GM12878 (cell line): ENCODE results near the gene NTF3. TPM values are rescaled to one million over a fixed set of nuclear protein-coding genes. Genes with fewer than 3 reads are reported as not detected.

Source experiments
- ATAC-seq: fragments of 200-7000 bp; cut with Tn5 transposase; 3 replicates; pipeline ENCODE4 v1.9.1; 2020; ENCODE audit warnings: mild to moderate bottlenecking, moderate library complexity
- BruUV-seq: library from RNA; stranded (reverse); fragments of 400-500 nt; replicated peaks from 2 replicates; lab custom pipeline; 2021; lab: Mats Ljungman, UMichigan
- CTCF ChIA-PET: fragments of 300-600 bp; sonication (Branson Sonifier 250); formaldehyde crosslinking; extraction: SDS; loops from one replicate; lab custom pipeline; 2021; ENCODE audit warnings: inconsistent platforms; lab: Yijun Ruan, JAX
- POLR2A ChIA-PET: fragments of 350-600 bp; formaldehyde crosslinking; extraction: SDS; loops from one replicate; lab custom pipeline; 2021; ENCODE audit warnings: inconsistent platforms; lab: Charles Lee
- RAD21 ChIA-PET: fragments of 300-600 bp; sonication (Branson Sonifier 250); formaldehyde crosslinking; loops from one replicate; lab custom pipeline; 2023; ENCODE audit warnings: antibody characterized with exemption; ENCODE audit not compliant: unreplicated experiment; lab: Charles Lee
- SMC1A ChIA-PET: fragments of 300-600 bp; sonication (Branson Sonifier 250); formaldehyde crosslinking; loops from one replicate; lab custom pipeline; 2023; ENCODE audit not compliant: unreplicated experiment, uncharacterized antibody; lab: Charles Lee
- DNase-seq: peaks from one replicate; pipeline ENCODE4 v3.0.0-alpha.2; 2011; ENCODE audit warnings: low read depth, low spot score
- FAIRE-seq: peaks from 3 replicates; lab custom pipeline; 2011; peaks lifted over from hg19 to GRCh38; lab: Jason Lieb, UNC
- H2AFZ ChIP-seq: 2 replicates; pipeline ENCODE4 v1.6.0; 2011; ENCODE audit warnings: low read depth, low read length, control low read depth; ENCODE audit not compliant: control insufficient read depth
- H3K27ac ChIP-seq: 2 replicates; pipeline ENCODE4 v1.5.1; 2011; ENCODE audit warnings: control low read depth; ENCODE audit not compliant: control insufficient read depth, insufficient read depth
- H3K27me3 ChIP-seq, 2 experiments: replicated peaks in 1 of 2; 2 replicates each; pipeline versions ENCODE4 v1.6.0 to v1.6.1; 2011; ENCODE audit warnings: low read length in 1 of 2; ENCODE audit not compliant: control insufficient read depth in 2 of 2, insufficient read depth in 2 of 2
- H3K36me3 ChIP-seq, 2 experiments: 2 replicates each; pipeline ENCODE4 v1.5.1; 2011; ENCODE audit warnings: low read length in 1 of 2; ENCODE audit not compliant: control insufficient read depth in 2 of 2, insufficient read depth in 2 of 2
- H3K4me1 ChIP-seq: 2 replicates; pipeline ENCODE4 v1.6.1; 2011; ENCODE audit warnings: mild to moderate bottlenecking, low read length, moderate library complexity, mixed read lengths; ENCODE audit not compliant: control insufficient read depth, insufficient read depth
- H3K4me2 ChIP-seq: 2 replicates; pipeline ENCODE4 v1.6.0; 2011; ENCODE audit warnings: control low read depth; ENCODE audit not compliant: control insufficient read depth, insufficient read depth
- H3K4me3 ChIP-seq: fragments of 200-600 bp; sonication (generic); 2 replicates; pipeline ENCODE4 v1.5.1; 2016
- H3K79me2 ChIP-seq: 2 replicates; pipeline ENCODE4 v1.6.0; 2011; ENCODE audit warnings: low read length; ENCODE audit not compliant: control insufficient read depth, insufficient read depth
- H3K9ac ChIP-seq: 2 replicates; pipeline ENCODE4 v1.8.0; 2011; ENCODE audit warnings: low read length, control low read depth, mixed read lengths; ENCODE audit not compliant: control insufficient read depth, insufficient read depth
- H3K9me3 ChIP-seq: replicated peaks from 3 replicates; pipeline ENCODE4 v1.5.1; 2011; ENCODE audit warnings: mild to moderate bottlenecking, low read length; ENCODE audit not compliant: control insufficient read depth, insufficient read depth
- H4K20me1 ChIP-seq: 2 replicates; pipeline ENCODE4 v1.6.0; 2011; ENCODE audit not compliant: control insufficient read depth, insufficient read depth
- E2F4 ChIP-seq: IDR thresholded peaks from 2 replicates; pipeline ENCODE4 v1.6.1; 2012; ENCODE audit warnings: low read depth, low read length, improper control_type of control experiment
- EED ChIP-seq: sonication (generic); IDR thresholded peaks from 2 replicates; pipeline ENCODE4 v1.6.1; 2016; ENCODE audit warnings: antibody characterized with exemption, low read depth
- ESRRA ChIP-seq: IDR thresholded peaks from 2 replicates; pipeline ENCODE4 v1.6.1; 2012; ENCODE audit warnings: mild to moderate bottlenecking, low read length, improper control_type of control experiment
- HDAC2 ChIP-seq: fragments of 200-600 bp; sonication (generic); IDR thresholded peaks from 2 replicates; pipeline ENCODE4 v1.6.1; 2017
- MTA3 ChIP-seq: IDR thresholded peaks from 2 replicates; pipeline ENCODE4 v1.6.1; 2012; ENCODE audit warnings: low read length, inconsistent platforms, borderline replicate concordance
- MYB ChIP-seq: fragments of 150-350 bp; IDR thresholded peaks from 2 replicates; pipeline ENCODE4 v1.6.1; 2014; ENCODE audit warnings: mild to moderate bottlenecking, low read depth, low read length, borderline replicate concordance
- NFIC ChIP-seq: IDR thresholded peaks from 2 replicates; pipeline ENCODE4 v1.6.1; 2012; ENCODE audit warnings: low read depth, mild to moderate bottlenecking, inconsistent platforms, low read length, moderate library complexity
- NFYA ChIP-seq: IDR thresholded peaks from 2 replicates; pipeline ENCODE4 v1.6.1; 2011; ENCODE audit warnings: low read depth, mild to moderate bottlenecking, low read length, improper control_type of control experiment, borderline replicate concordance
- POU2F2 ChIP-seq: IDR thresholded peaks from 3 replicates; pipeline ENCODE4 v1.6.1; 2011; ENCODE audit warnings: low read depth, mild to moderate bottlenecking, low read length, borderline replicate concordance
- RAD21 ChIP-seq: IDR thresholded peaks from 2 replicates; pipeline ENCODE4 v1.6.1; 2011; ENCODE audit warnings: mild to moderate bottlenecking, low read depth, low read length, moderate library complexity; ENCODE audit not compliant: insufficient read depth
- RFX5 ChIP-seq: IDR thresholded peaks from 2 replicates; pipeline ENCODE4 v1.6.1; 2011; ENCODE audit warnings: low read depth, low read length, improper control_type of control experiment
- SUPT20H ChIP-seq: IDR thresholded peaks from 2 replicates; pipeline ENCODE4 v1.6.1; 2011; ENCODE audit warnings: low read depth, mild to moderate bottlenecking, low read length, moderate library complexity, borderline replicate concordance; ENCODE audit not compliant: control insufficient read depth
- ZBTB40 ChIP-seq: fragments of 450-650 bp; IDR thresholded peaks from 2 replicates; pipeline ENCODE4 v1.6.1; 2016; ENCODE audit warnings: mild to moderate bottlenecking, moderate library complexity, borderline replicate concordance
- ZNF274 ChIP-seq: IDR thresholded peaks from one replicate; pipeline ENCODE4 v1.8.0; 2011; ENCODE audit not compliant: insufficient read length, insufficient read depth
- ZZZ3 ChIP-seq: IDR thresholded peaks from 2 replicates; pipeline ENCODE4 v1.6.1; 2011; ENCODE audit warnings: low read depth; ENCODE audit not compliant: control insufficient read depth, insufficient read length
- WGBS: methylation state at CpG from one replicate; pipeline ENCODE4 v1.1.6; 2016; ENCODE audit warnings: low lambda C conversion rate; ENCODE audit not compliant: insufficient replicate concordance, insufficient coverage; ENCODE audit errors: missing lambda C conversion rate; 5-methylcytosine and 5-hydroxymethylcytosine counted together
- in situ Hi-C: fragments of 300-500 bp; cut with MboI; formaldehyde crosslinking; loops from 9 replicates; pipeline ENCODE4 v1.14.3; 2018; ENCODE audit warnings: mixed read lengths
- intact Hi-C: fragments of 100-400 bp; cut with micrococcal nuclease; formaldehyde crosslinking; loops from one replicate; pipeline ENCODE4 v1.14.2; 2022; ENCODE audit not compliant: unreplicated experiment
- polyA plus RNA-seq, 11 experiments: library from polyadenylated mRNA; depleted of rRNA in 4 of 11; unstranded in 6 of 11; stranded (reverse) in 5 of 11; fragments of >200 nt; fragmentation: Nextera tagmentation in 4 of 11; fragmentation: Illumina TruSeq in 1 of 11; extraction: Ambion mirVana in 4 of 11; extraction: Trizol in 1 of 11; gene quantifications; 1 replicate in 1 of 11; 2 replicates in 10 of 11; pipeline versions ENCODE4 v1.2.1 to v1.2.3, GENCODE V29; 2011 to 2016; ENCODE audit warnings: inconsistent platforms in 2 of 11, missing spikeins in 2 of 11, low read depth in 1 of 11
- total RNA-seq, 4 experiments: library from RNA; depleted of rRNA in 3 of 4; stranded (reverse); fragments of >200 nt in 3 of 4; fragmentation: Illumina TruSeq in 1 of 4; extraction: Trizol in 1 of 4; gene quantifications; 2 replicates each; pipeline versions ENCODE4 v1.2.1 to v1.2.3, GENCODE V29; 2013 to 2021

The NTF3 gene
- total and polyA plus RNA-seq, 10 of the 15 experiments (the other 5 are each of a cell fraction or from before 2014, with no cell fraction given), result 0.07 TPM; not detected in 9

- no peaks in the 10 kb centered on the region for H3K4me1 ChIP-seq
- no peaks in the 10 kb centered on the region for H3K79me2 ChIP-seq
- H3K27ac ChIP-seq, result no peak overlapping the region
- ChIA-PET POLR2A (no interaction called here), SMC1A (no interaction called here), CTCF (no interaction called here), RAD21 (no interaction called here)
- no peaks in the 10 kb centered on the region; a peak in 1 of 4 replicates for H3K27me3 ChIP-seq
- H3K9me3 ChIP-seq, result no peaks in the 10 kb centered on the region
- H3K4me3 ChIP-seq, result no peak overlapping the region
- H3K4me2 ChIP-seq, result no peak overlapping the region
- no peak overlapping the region for H3K9ac ChIP-seq
- in situ Hi-C loops, result no loop called here
- no peak overlapping the region for H2AFZ ChIP-seq
- BruUV-seq, result no TSS peak
- DNase-seq (no peak), FAIRE-seq (no peak), ATAC-seq (no peak)
- no peaks in the 10 kb centered on the region for H3K36me3 ChIP-seq
- H4K20me1 ChIP-seq, result no peaks in the 10 kb centered on the region
- intact Hi-C loops, result no loop called here
- 0% methylated on average over 3 of the region's 3 CpGs for WGBS
- TF ChIP-seq E2F4, result no peak
- no peak for TF ChIP-seq POU2F2
- TF ChIP-seq ZZZ3, result no peak
- no peak for TF ChIP-seq ZNF274
- TF ChIP-seq MTA3, result no peak
- TF ChIP-seq HDAC2, result no peak
- TF ChIP-seq EED, result no peak
- TF ChIP-seq RAD21, result no peak
- TF ChIP-seq RFX5, result no peak
- no peak for TF ChIP-seq MYB
- no peak for TF ChIP-seq SUPT20H
- no peak for TF ChIP-seq NFYA
- no peak for TF ChIP-seq ZBTB40
- TF ChIP-seq NFIC, result no peak
- no peak for TF ChIP-seq ESRRA
These were observed 101.5 kb downstream of the NTF3 start for GRCh38 chr12:5533368-5533767.
